RWPE2 (cell line): ENCODE results near the gene PPP1R7.

Experiments
- ATAC-seq: fragments of 200-7000 bp; cut with Tn5 transposase; 3 replicates; pipeline ENCODE4 v1.9.1; 2021; ENCODE audit warnings: low read depth
- DNase-seq: peaks from one replicate; pipeline ENCODE4 v3.0.0-alpha.2; 2020; ENCODE audit warnings: low spot score
- H3K27ac ChIP-seq: fragments of 450-650 bp; 2 replicates; pipeline ENCODE4 v1.5.1; 2017; ENCODE audit warnings: mild to moderate bottlenecking; ENCODE audit not compliant: poor library complexity, severe bottlenecking
- H3K27me3 ChIP-seq: fragments of 250-450 bp; sonication (Bioruptor Pico); 2 replicates; pipeline ENCODE4 v1.5.1; 2021; ENCODE audit warnings: mild to moderate bottlenecking, moderate library complexity; ENCODE audit not compliant: insufficient read depth, poor library complexity, severe bottlenecking
- H3K36me3 ChIP-seq: fragments of 250-450 bp; sonication (Bioruptor Pico); 2 replicates; pipeline ENCODE4 v1.5.1; 2020; ENCODE audit warnings: low read depth, mild to moderate bottlenecking, moderate library complexity
- H3K4me1 ChIP-seq: fragments of 250-450 bp; sonication (Bioruptor Pico); 2 replicates; pipeline ENCODE4 v1.5.1; 2021; ENCODE audit warnings: mild to moderate bottlenecking, moderate library complexity; ENCODE audit not compliant: insufficient read depth, poor library complexity, severe bottlenecking
- H3K4me3 ChIP-seq: fragments of 250-450 bp; sonication (Bioruptor Pico); 2 replicates; pipeline ENCODE4 v1.5.1; 2021; ENCODE audit warnings: mild to moderate bottlenecking, moderate library complexity; ENCODE audit not compliant: severe bottlenecking
- H3K9me3 ChIP-seq: fragments of 250-450 bp; sonication (Bioruptor Pico); 2 replicates; pipeline ENCODE4 v1.5.1; 2021; ENCODE audit warnings: mild to moderate bottlenecking, moderate library complexity; ENCODE audit not compliant: severe bottlenecking
- CTCF ChIP-seq: fragments of 450-650 bp; IDR thresholded peaks from one replicate; pipeline ENCODE4 v1.5.1; 2017; ENCODE audit warnings: mild to moderate bottlenecking, moderate library complexity; ENCODE audit not compliant: poor library complexity, severe bottlenecking

The PPP1R7 gene

DNA sequence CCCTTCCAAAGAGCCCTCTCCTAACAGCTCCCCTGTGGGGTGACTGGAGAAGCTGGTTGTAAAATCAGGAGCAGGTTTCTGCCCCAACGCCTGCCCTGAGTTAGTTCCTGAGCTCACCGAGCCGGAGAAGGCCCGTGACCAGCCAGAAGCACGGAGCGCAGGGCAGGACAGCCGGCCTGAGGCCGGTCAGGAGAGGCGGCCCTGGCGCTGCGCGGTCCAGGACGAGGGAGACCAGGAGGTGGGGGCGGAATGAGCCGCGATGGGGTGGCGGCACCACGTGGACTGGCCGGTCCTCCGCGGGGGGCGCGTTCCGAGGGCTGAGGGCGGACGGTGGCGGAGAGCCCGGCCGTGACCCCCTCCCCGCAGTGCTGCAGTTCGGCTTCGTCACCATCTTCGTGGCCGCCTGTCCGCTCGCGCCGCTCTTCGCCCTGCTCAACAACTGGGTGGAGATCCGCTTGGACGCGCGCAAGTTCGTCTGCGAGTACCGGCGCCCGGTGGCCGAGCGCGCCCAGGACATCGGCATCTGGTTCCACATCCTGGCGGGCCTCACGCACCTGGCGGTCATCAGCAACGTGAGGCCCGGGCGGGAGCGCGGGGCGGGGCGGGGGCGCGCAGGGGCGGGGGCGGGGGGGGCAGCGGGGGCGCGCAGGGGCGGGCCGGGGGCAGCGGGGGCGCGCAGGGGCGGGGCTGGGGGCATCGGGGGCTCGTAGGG is 67.2 kb downstream of the PPP1R7 start:
- no peaks in the 10 kb centered on the region for H3K36me3 ChIP-seq
- H3K4me3 ChIP-seq, result peak overlapping the region; percentile 23
- TF ChIP-seq CTCF, result no peak
- DNase-seq (no peak), ATAC-seq (peak; percentile 49)
- H3K27me3 ChIP-seq, result no peaks in the 10 kb centered on the region
- no peaks in the 10 kb centered on the region for H3K4me1 ChIP-seq
- peak overlapping the region; percentile 46 for H3K27ac ChIP-seq
- no peaks in the 10 kb centered on the region for H3K9me3 ChIP-seq

DNA sequence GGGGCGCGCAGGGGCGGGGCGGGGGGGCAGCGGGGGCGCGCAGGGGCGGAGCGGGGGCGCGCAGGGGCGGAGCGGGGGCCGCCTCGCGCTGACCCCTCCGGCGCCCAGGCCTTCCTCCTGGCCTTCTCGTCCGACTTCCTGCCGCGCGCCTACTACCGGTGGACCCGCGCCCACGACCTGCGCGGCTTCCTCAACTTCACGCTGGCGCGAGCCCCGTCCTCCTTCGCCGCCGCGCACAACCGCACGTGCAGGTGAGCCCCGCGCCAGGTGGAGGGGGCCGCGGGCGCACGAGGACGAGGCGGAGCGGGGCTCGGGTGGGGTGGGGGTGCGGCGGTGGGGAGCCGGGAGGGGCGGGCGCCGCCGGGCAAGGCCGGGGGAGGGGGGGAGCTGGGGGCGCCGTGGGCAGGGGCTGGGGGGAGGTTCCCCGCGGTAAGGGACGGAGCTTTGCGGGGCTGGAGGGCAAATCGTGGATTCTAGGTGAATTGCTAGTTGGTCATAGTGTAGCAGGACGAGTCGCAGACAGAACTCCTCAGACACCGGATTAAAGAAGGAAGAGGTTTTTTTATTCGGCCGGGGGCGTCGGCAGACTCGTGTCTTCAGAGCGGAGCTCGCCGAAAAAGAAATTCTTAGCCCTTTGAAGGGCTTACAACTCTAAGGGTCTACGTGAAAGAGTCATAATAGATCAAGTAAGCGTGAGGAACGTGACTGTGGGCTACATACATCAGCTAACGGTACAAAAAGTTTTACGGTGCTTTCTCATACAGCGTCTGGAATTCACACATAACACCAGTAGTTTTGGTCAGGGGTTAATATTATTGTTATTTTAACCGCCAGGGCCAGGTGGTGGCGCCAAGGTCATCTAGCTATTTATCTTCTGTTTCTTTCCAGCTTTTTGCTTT is 68.1 kb downstream of the PPP1R7 start:
- no peaks in the 10 kb centered on the region for H3K27me3 ChIP-seq
- no peaks in the 10 kb centered on the region for H3K9me3 ChIP-seq
- peak overlapping the region; percentile 40 for H3K4me3 ChIP-seq
- peak; percentile 43 for TF ChIP-seq CTCF
- no peaks in the 10 kb centered on the region for H3K36me3 ChIP-seq
- ATAC-seq, result 0 out of 3 replicates have a peak, but pooled peaks have one; percentile 6
- peak overlapping the region; percentile 54 for H3K27ac ChIP-seq
- no peaks in the 10 kb centered on the region for H3K4me1 ChIP-seq
- DNase-seq, result no peak

DNA sequence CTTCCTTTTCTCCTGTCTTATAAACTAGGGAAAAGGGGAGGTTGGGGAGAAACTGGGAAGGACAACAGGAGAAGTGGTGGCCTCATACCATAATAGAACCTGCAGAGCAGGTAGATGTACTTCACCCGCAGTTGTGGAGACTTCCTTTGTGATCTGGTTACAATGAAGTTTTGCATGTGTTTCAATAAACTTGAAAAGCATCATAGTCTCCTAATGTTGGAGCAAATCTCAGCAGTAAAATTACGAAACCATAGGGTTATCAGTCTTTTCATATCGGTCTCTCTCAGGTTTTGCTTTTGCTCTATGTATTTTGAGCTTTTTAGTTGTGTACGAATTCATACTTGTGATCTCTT is 68.7 kb downstream of the PPP1R7 start:
- no peak overlapping the region for H3K27ac ChIP-seq
- ATAC-seq, result no peak
- no peaks in the 10 kb centered on the region for H3K36me3 ChIP-seq
- peak overlapping the region; percentile 40 for H3K4me3 ChIP-seq
- no peak for TF ChIP-seq CTCF
- H3K4me1 ChIP-seq, result peaks cover 6% of the 10 kb centered on the region
- no peaks in the 10 kb centered on the region for H3K27me3 ChIP-seq
- H3K9me3 ChIP-seq, result no peaks in the 10 kb centered on the region
- DNase-seq, result no peak

- TF ChIP-seq CTCF, result no peak
- H3K36me3 ChIP-seq, result no peaks in the 10 kb centered on the region
- H3K4me3 ChIP-seq, result no peak overlapping the region
- peaks cover 7% of the 10 kb centered on the region for H3K4me1 ChIP-seq
- H3K27me3 ChIP-seq, result no peaks in the 10 kb centered on the region
- no peak for DNase-seq
- ATAC-seq, result no peak
- H3K9me3 ChIP-seq, result no peaks in the 10 kb centered on the region
- no peak overlapping the region for H3K27ac ChIP-seq
Measured at GRCh38 chr2:241219856-241220356, 69.6 kb downstream of the PPP1R7 start.
